Stimulated activated CD4-positive, alpha-beta T cell treated with anti-CD3 and anti-CD28 coated beads, Interleukin-2, amount 100 ng/mL, for 24 hours (primary cell): ENCODE measurements around the gene ANKMY1.
A peak's percentile ranks its signal among the peaks of the same experiment; 100 is the strongest.
"Not testable (repeated sequence)": the region's sequence is repeated elsewhere in the genome, so short reads cannot be mapped to it uniquely, and the experiment has no call there.

ENCODE experiments used
- DNase-seq, 2 donors: peaks; one replicate each; pipeline ENCODE4 v3.0.0-alpha.2; 2020

ANKMY1 gene

GRCh38 chr2:240501531-240501991 is 56.2 kb downstream of the ANKMY1 start:
- DNase-seq = no peak

- DNase-seq = no peak
Observed at GRCh38 chr2:240500561-240501423, 57.0 kb downstream of the ANKMY1 start.

- no peak for DNase-seq
Observed at GRCh38 chr2:240499309-240500301, 58.2 kb downstream of the ANKMY1 start.

- no peak for DNase-seq
Observed at GRCh38 chr2:240498958-240499260, 58.9 kb downstream of the ANKMY1 start.

- DNase-seq = no peak
Observed at GRCh38 chr2:240498171-240498957, 59.4 kb downstream of the ANKMY1 start.

GRCh38 chr2:240497082-240497481 is 60.7 kb downstream of the ANKMY1 start:
- DNase-seq = not testable (repeated sequence)

GRCh38 chr2:240494942-240495341 is 62.8 kb downstream of the ANKMY1 start:
- not testable (repeated sequence) for DNase-seq

GRCh38 chr2:240494194-240494793 is 63.5 kb downstream of the ANKMY1 start:
- DNase-seq = no peak

- no peak for DNase-seq
Observed at GRCh38 chr2:240491483-240491882, 66.3 kb downstream of the ANKMY1 start.

- DNase-seq = no peak
Observed at GRCh38 chr2:240482141-240482540, 75.6 kb downstream of the ANKMY1 start.

GRCh38 chr2:240481720-240482119 is 76.1 kb downstream of the ANKMY1 start:
- peak in 1 of 2 donors; percentile 15 for DNase-seq

- DNase-seq = peak in 1 of 2 donors; percentile 13
Observed at GRCh38 chr2:240480834-240481623, 76.8 kb downstream of the ANKMY1 start.

- no peak for DNase-seq
Observed at GRCh38 chr2:240479111-240479501, 78.7 kb downstream of the ANKMY1 start.

- DNase-seq = peak in 1 of 2 donors; percentile 6
Observed at GRCh38 chr2:240478346-240479110, 79.3 kb downstream of the ANKMY1 start.

- no peak for DNase-seq
Observed at GRCh38 chr2:240477916-240478315, 79.9 kb downstream of the ANKMY1 start.

GRCh38 chr2:240473211-240473610 is 84.6 kb downstream of the ANKMY1 start:
- DNase-seq = no peak

GRCh38 chr2:240472078-240472790 is 85.6 kb downstream of the ANKMY1 start:
- peak in 1 of 2 donors; percentile 6 for DNase-seq

- peak in 1 of 2 donors; percentile 4 for DNase-seq
Observed at GRCh38 chr2:240469740-240470139, 88.0 kb downstream of the ANKMY1 start.

- DNase-seq = no peak
Observed at GRCh38 chr2:240469239-240469636, 88.5 kb downstream of the ANKMY1 start.
